ENCODE measurements around the gene TRIM77.
"Not testable (repeated sequence)": the region's sequence is repeated elsewhere in the genome, so short reads cannot be mapped to it uniquely, and the experiment has no call there.

Gene TRIM77, protein sequence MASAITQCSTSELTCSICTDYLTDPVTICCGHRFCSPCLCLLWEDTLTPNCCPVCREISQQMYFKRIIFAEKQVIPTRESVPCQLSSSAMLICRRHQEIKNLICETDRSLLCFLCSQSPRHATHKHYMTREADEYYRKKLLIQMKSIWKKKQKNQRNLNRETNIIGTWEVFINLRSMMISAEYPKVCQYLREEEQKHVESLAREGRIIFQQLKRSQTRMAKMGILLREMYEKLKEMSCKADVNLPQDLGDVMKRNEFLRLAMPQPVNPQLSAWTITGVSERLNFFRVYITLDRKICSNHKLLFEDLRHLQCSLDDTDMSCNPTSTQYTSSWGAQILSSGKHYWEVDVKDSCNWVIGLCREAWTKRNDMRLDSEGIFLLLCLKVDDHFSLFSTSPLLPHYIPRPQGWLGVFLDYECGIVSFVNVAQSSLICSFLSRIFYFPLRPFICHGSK

DNA sequence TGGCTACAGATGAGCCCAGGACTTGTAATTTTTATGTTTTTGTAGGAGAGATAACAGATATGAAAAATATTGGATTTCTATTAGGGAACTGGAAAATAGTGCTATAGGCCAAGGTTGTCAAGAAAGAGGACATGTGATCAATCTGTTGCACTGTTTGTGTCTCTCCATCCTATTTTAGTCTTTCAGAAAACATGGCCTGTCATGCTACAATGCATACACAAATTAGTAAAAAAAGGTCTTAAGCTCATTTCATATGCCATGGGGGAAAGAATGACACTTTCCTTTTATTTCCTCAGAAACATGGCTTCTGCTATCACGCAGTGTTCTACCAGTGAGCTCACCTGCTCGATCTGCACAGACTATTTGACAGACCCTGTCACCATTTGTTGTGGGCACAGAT is at the start of gene TRIM77:
Gene TRIM77 (plus strand): TSS at position 301 of the 400 bp plus-strand sequence. CDS start 0 bp downstream, at position 301.
- not testable (repeated sequence) for DNase-seq

DNA sequence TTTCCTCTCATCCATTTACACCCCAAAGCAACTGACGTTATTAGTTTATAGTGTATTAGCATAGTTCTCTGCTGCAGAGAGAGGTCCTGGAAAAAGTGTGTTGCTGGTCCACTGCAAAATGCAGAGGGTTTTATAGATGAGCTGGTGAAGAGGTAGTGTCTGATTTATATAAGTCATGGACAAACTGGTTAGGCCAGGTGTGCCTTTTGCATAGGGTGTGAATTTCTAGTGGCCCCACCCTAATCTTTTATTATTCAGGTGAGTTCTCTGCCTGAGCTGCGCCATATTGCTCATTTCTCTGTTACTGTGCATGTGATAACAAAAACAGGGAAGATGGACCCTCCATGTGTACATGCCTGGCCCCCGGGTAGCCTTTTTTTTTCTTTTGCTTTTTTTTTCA is 43.1 kb upstream of the TRIM77 start:
- no peak for DNase-seq

DNA sequence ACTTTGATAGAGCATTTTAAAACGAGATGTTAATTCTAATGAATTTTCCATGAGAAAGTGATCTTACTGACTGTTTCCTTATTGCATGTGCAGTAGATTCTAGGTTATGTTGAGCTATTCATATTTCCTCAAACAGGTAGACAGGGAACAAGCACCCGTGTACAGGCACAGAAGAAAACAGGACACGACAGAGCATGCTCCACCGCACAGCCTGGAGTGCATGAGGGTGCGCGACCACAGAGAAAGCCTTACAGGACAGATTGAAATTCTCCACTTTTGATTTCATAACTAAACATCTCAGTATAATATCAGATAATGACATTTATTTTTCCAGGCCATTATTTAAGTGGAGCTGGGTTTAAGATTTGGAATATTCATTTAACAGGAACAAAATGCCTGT is 41.9 kb upstream of the TRIM77 start:
- DNase-seq: not testable (repeated sequence)

DNA sequence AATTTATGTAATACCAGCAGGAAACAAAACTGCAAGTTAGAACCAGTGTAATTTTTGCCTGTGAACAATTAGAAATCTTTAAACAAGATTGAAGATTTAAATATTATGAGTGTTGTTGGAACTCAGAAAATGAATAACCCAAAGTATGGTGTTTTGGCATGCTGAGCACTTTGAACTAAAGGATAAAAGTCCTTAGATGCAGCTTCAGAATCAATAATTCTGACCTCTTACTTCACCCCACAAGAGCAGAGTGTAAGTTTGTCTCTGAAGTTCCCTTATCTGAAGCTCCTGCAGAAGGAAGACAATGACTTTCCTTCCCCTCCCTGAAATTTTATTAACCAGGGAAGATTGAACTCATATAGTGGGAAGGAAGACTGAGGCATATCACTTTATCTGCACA is 40.5 kb upstream of the TRIM77 start:
- DNase-seq: not testable (repeated sequence)

DNA sequence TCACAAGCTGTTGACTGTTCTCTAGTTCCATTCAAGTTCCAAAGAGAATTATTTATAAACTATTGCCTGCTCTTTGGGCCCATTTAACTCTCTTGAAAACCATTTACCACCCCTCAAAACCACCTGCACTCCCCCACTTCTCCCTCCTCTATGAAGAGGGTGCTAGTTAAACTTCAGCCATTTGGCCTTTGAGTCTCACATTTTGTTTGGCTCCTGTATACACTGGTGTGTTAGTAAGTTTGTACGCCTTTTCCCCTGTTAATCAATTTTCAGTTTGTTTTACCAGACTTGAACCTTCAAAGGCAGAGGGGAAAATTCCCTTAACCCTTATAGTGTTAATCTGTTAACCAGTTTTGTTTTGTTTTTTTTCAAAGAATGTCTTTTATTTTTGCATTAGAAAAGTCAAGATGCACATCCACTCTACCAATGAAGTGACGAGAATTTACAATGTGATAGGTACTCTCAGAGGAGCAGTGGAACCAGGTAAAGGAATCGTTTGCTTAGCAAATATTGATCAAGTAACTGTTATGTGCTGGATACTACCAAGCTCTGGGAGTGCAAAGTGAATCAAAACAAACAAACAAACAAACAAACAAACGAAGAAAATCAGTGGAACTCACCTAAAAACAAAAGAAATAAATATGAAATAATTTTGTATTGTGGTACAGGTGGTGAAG is 40.0 kb upstream of the TRIM77 start:
- DNase-seq: not testable (repeated sequence)

DNA sequence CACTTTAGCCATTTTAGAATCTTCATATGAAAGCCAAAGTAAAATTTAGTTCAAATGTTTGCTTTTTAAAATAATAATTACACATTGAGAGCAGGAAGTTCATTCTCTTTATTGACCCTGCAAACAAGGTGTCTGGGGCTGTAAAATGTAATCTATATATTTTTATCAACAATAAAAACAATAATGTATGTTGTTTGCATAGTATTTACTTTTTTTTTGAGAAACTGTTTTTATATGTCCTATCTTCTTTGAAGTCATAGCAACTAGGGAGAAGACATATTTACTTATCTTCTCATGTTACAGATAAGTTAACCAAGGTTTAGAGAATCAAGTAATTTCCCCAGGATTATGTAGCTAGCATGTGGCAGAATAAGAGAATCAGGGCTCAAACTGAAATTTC is 37.6 kb upstream of the TRIM77 start:
- not testable (repeated sequence) for DNase-seq

DNA sequence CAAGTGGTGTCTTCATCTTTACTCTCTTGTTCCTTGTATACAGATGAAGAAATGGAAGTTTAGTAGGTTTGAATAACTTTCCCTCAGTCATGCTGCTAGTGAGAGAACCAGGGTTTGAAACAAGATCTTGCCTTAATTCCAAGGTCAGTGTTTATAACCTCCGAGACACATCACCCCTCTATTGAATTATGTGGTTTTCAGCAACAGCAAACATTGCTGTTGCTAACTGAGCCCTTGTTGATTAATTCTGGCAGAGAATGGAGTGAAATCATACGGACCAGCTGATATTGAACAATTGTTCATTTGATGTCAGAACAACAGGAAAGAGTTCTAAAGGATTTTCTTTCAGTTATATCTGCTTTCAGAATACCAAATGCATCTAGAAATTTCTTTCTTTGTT is 36.7 kb upstream of the TRIM77 start:
- DNase-seq: not testable (repeated sequence)

DNA sequence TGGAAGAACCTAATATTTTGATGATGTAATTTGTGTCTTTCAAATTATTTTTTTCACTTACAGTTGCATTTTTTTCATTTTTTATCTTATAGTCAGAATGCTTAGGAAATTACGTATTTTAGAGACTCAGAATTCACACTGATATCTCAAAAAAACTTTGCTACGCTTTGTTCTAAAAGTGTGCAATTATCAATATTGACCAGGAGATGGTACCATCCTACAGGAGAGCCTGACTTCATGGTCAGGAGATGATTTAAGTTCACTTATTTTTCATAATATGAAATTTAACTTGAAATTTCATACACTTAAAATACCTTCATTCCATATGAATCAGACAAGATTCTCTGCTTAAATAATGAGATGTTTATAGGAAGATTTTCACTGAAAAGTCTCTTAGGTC is 34.7 kb upstream of the TRIM77 start:
- DNase-seq: not testable (repeated sequence)

DNA sequence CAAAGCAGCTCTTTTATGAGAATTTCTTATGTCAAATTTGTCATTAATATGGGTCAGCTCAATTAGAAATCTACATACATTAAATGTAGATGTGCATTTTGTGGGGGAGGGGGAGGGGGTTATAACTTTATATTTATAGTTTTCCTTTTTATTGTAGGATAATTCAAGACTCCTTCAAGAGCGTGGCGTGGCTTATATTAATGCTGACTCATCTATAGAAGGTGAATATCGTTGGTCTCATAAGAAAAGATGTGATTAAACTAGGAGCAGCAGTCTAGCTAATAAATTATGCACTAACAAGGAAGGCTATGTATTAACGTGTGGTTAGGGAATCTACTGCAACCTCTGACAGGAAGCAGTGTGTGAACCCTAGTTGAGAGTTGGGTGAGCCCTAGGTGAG is 34.2 kb upstream of the TRIM77 start:
- DNase-seq: not testable (repeated sequence)

DNA sequence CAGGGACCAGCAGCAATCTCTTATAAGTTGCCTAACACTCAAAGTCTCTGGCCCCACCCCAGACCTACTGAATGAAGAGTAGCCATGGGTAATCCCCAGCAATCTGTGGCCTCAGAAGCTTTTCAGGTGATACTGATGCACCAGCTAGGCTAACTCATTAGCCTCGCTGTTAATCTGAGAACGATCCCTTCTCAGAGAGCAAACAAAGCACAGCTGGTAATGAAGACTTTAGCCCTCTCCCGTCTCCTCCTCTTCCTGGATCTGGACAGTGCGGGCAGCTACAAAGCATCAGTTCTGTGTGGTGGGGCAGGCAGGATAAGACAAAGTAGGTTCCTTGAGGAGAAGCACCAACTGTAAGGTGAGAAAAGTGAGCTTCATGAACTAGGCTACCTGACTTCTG is 3.0 kb upstream of the TRIM77 start:
- not testable (repeated sequence) for DNase-seq

DNA sequence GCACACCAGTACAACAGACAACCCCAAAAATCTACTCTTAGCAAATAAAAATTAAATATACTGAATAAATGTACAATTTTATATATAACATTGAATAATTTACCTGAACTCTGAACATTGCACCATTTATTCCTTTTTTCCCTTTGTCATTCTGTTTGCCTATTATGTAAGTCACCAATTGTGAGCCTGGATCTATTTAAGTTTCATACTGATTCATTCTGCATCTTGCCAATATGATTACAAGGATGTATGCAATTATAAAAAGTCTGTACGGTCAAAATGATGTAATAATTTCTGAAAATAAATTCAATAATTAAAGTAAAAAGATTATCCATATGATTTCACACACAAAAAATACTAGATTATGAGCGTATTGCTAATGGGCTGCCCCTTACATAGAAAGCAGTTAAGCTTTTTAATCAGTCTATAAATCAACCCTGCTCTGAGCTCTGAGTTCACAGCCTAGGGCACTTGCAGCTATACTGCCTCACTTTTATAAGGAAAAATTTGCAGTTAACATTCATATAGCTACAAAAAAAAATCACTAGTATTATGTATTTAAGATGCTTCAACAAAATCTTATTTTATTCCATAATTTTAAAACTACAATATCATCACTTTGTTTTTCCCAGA is 14.9 kb downstream of the TRIM77 start:
- DNase-seq: not testable (repeated sequence)

DNA sequence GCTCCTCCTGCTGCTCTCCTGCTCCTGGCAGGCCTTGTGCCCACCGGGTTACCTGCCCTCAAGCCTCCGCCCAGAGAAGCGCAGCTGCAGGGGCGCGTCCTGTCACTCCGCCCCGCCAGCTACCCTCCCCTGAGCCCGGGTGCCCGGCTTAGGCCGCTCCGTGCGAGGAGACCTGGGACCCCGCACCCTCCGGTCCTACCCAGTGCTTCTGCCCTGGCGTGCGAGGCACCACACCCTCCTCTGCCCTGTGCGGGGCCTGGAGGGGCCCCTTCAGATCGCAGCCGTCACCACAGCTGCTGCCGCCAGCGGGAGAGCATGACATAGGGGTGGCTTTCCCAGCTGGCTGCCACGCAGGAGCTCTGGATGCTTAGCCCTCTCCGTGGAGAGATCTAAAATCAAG is 20.1 kb downstream of the TRIM77 start:
- not testable (repeated sequence) for DNase-seq

DNA sequence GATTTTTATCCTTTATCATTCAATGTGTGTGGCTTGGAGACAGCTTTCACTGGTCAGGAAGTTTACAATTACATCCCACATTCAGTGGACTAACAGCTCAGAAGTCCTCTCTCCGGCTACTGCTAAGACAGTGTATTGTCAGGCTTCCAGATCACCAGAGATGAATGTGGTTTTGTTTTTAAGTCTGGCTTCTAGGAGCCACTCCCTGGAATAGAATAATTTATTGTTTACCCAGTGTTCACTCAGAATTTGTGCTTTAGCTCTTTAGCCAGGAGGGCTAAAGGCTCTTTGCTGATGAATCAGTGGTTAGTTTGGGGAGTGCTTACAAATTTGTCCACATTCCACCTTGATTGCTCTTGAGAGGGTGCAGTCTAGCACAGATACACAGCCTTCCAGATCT is 26.5 kb downstream of the TRIM77 start:
- no peak for DNase-seq

DNA sequence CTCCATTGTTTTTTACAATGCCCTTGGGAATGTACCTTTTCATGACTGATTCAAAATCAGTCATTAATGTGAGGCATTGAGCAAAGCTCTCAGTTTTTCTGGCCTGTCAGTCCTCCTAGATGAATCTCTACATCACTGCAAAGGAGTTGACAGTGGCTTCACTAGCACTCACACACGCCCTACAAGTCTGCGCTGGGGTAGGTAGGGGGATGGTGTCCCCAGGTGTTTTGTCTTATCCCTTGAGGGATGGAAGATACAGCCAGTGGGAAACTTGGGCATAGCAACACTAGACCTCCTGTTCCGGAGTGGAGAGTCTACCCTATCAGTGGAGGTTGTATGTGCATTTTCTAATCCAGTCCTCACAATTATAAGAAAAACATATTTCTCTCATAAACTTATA is 27.0 kb downstream of the TRIM77 start:
- DNase-seq: no peak

DNA sequence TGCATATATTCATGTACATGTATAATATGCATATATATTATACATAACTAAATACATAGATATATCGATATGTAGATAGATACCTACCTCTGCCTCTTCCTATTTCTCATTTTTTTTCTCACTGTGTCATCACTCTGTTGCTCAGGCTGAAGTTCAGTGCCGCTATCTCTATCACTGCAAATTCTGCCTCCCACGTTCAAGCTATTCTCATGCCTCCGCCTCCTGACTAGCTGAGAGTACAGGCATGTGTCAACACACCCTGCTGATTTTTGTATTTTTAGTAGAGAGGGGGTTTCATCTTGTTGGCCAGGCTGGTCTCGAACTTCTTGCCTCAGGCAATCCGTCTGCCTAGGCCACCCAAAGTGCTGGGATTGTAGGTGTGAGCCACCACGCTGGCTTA is 31.3 kb downstream of the TRIM77 start:
- not testable (repeated sequence) for DNase-seq

DNA sequence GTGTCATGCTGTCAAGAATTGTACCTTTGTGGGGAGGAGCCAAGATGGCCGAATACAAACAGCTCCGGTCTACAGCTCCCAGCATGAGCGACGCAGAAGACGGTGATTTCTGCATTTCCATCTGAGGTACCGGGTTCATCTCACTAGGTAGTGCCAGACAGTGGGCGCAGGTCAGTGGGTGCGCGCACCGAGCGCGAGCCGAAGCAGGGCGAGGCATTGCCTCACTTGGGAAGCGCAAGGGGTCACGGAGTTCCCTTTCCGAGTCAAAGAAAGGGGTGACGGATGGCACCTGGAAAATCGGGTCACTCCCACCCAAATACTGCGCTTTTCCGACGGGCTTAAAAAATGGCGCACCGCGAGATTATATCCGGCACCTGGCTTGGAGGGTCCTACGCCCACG is 34.1 kb downstream of the TRIM77 start:
- not testable (repeated sequence) for DNase-seq

DNA sequence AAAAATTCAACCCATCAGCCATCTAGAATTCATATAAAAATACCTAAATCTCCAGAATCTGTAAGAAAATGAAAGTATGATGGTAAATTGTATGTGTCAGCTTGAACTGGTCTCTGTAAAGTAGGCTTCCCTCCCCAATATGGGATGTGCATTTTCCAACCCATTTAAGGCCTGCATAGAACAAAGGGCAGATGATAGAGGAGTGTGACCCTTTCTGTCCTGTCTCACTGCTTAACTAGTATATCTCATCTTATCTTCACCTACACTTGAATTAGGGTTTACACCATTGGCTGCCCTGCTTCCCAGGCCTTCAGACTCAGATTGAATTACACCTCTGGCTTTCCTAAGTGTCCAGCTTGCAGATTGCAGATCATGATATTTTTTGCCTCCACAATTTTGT is 40.7 kb downstream of the TRIM77 start:
- DNase-seq: not testable (repeated sequence)
